CD4-positive, alpha-beta T cell treated with Interleukin-17A for 1 hour (primary cell): Measurements from ENCODE around the gene ASCL2.
"Not testable (repeated sequence)": the region's sequence is repeated elsewhere in the genome, so short reads cannot be mapped to it uniquely, and the experiment has no call there.

Experiments
- DNase-seq: peaks from one replicate; pipeline ENCODE4 v3.0.0-alpha.2; 2020

ASCL2 gene

GRCh38 chr11:2296913-2297622 is 26.7 kb upstream of the ASCL2 start:
- no peak for DNase-seq

- no peak for DNase-seq
Observed at GRCh38 chr11:2295971-2296912, 25.9 kb upstream of the ASCL2 start.

- DNase-seq: no peak
Observed at GRCh38 chr11:2294926-2295290, 24.5 kb upstream of the ASCL2 start.

- DNase-seq: no peak
Observed at GRCh38 chr11:2293984-2294925, 23.9 kb upstream of the ASCL2 start.

GRCh38 chr11:2293531-2293971 is 23.2 kb upstream of the ASCL2 start:
- DNase-seq: no peak

GRCh38 chr11:2290351-2290841 is 20.0 kb upstream of the ASCL2 start:
- DNase-seq: no peak

- no peak for DNase-seq
Observed at GRCh38 chr11:2289859-2290258, 19.5 kb upstream of the ASCL2 start.

GRCh38 chr11:2289350-2289749 is 19.0 kb upstream of the ASCL2 start:
- no peak for DNase-seq

GRCh38 chr11:2287091-2287490 is 16.7 kb upstream of the ASCL2 start:
- DNase-seq: no peak

- DNase-seq: not testable (repeated sequence)
Observed at GRCh38 chr11:2286350-2286749, 16.0 kb upstream of the ASCL2 start.

- DNase-seq: no peak
Observed at GRCh38 chr11:2280208-2280607, 9.8 kb upstream of the ASCL2 start.

GRCh38 chr11:2277933-2278523 is 7.6 kb upstream of the ASCL2 start:
- no peak for DNase-seq

GRCh38 chr11:2277008-2277346 is 6.6 kb upstream of the ASCL2 start:
- no peak for DNase-seq

- no peak for DNase-seq
Observed at GRCh38 chr11:2276280-2277007, 6.1 kb upstream of the ASCL2 start.

GRCh38 chr11:2275334-2276279 is 5.2 kb upstream of the ASCL2 start:
- DNase-seq: no peak

- DNase-seq: no peak
Observed at GRCh38 chr11:2273771-2274170, 3.4 kb upstream of the ASCL2 start.

GRCh38 chr11:2273311-2273710 is 2.9 kb upstream of the ASCL2 start:
- no peak for DNase-seq

GRCh38 chr11:2272946-2273280 is 2.5 kb upstream of the ASCL2 start:
- no peak for DNase-seq

GRCh38 chr11:2272228-2272945 is 2.0 kb upstream of the ASCL2 start:
- no peak for DNase-seq
